ENCODE measurements around the gene ANKRD37.

The ANKRD37 gene

GRCh38 chr4:185384061-185384460, 12.6 kb upstream of the ANKRD37 start:
- in situ Hi-C loops (cut with MboI; ENCODE audit: low pct_unique_long_range_greater_than_20kb, low sequenced_read_pairs, unreplicated experiment) = no loop called here

DNA sequence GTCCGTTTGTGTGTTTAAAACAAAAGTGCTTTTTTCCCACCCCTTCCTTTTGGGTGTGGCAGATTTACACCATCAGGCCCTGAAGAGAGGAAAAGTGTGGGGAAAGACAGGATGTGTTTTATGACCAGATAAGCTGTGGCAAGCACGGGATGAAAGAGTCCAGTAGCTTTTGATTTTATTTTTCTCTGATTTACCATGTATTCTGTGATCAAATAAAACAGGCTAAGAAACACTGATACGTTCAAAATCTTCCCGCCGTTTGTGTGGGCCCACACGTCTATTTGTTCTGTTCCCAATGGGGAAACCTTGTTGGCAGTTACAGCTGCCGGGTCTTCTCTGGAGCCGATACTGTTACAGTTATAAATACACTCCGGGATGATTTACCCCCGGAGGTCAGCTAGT, 11.7 kb upstream of the ANKRD37 start:
- TF ChIP-seq, protein P1, sequence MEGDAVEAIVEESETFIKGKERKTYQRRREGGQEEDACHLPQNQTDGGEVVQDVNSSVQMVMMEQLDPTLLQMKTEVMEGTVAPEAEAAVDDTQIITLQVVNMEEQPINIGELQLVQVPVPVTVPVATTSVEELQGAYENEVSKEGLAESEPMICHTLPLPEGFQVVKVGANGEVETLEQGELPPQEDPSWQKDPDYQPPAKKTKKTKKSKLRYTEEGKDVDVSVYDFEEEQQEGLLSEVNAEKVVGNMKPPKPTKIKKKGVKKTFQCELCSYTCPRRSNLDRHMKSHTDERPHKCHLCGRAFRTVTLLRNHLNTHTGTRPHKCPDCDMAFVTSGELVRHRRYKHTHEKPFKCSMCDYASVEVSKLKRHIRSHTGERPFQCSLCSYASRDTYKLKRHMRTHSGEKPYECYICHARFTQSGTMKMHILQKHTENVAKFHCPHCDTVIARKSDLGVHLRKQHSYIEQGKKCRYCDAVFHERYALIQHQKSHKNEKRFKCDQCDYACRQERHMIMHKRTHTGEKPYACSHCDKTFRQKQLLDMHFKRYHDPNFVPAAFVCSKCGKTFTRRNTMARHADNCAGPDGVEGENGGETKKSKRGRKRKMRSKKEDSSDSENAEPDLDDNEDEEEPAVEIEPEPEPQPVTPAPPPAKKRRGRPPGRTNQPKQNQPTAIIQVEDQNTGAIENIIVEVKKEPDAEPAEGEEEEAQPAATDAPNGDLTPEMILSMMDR (IDR thresholded peaks at IDR 0.05; ENCODE audit: extremely low read depth, insufficient read depth, missing control alignments) = no peak
- in situ Hi-C loops (cut with MboI; ENCODE audit: low pct_unique_long_range_greater_than_20kb, low sequenced_read_pairs, unreplicated experiment) = no loop called here
- DNase-seq (ENCODE audit: low spot score) = no peak

More at GRCh38 chr4:185384061-185384460, 12.6 kb upstream of the ANKRD37 start:
- no peak for DNase-seq (ENCODE audit: low spot score)
- TF ChIP-seq, protein P1 (IDR thresholded peaks at IDR 0.05; ENCODE audit: extremely low read depth, insufficient read depth, missing control alignments) = no peak

- TF ChIP-seq, protein P1 (IDR thresholded peaks at IDR 0.05; ENCODE audit: extremely low read depth, insufficient read depth, missing control alignments) = no peak
- DNase-seq (ENCODE audit: low spot score) = no peak
- in situ Hi-C loops (cut with MboI; ENCODE audit: low pct_unique_long_range_greater_than_20kb, low sequenced_read_pairs, unreplicated experiment) = no loop called here
Observed at GRCh38 chr4:185387957-185388356, 8.7 kb upstream of the ANKRD37 start.

- in situ Hi-C loops (cut with MboI; ENCODE audit: low pct_unique_long_range_greater_than_20kb, low sequenced_read_pairs, unreplicated experiment) = no loop called here
- TF ChIP-seq, protein P1 (IDR thresholded peaks at IDR 0.05; ENCODE audit: extremely low read depth, insufficient read depth, missing control alignments) = no peak
- no peak for DNase-seq (ENCODE audit: low spot score)
Observed at GRCh38 chr4:185390941-185391340, 5.7 kb upstream of the ANKRD37 start.

GRCh38 chr4:185392156-185392555, 4.5 kb upstream of the ANKRD37 start:
- in situ Hi-C loops (cut with MboI; ENCODE audit: low pct_unique_long_range_greater_than_20kb, low sequenced_read_pairs, unreplicated experiment) = no loop called here
- TF ChIP-seq, protein P1 (IDR thresholded peaks at IDR 0.05; ENCODE audit: extremely low read depth, insufficient read depth, missing control alignments) = no peak
- DNase-seq (ENCODE audit: low spot score) = no peak

GRCh38 chr4:185394568-185395237, 1.9 kb upstream of the ANKRD37 start:
- no peak for DNase-seq (ENCODE audit: low spot score)
- TF ChIP-seq, protein P1 (IDR thresholded peaks at IDR 0.05; ENCODE audit: extremely low read depth, insufficient read depth, missing control alignments) = no peak
- in situ Hi-C loops (cut with MboI; ENCODE audit: low pct_unique_long_range_greater_than_20kb, low sequenced_read_pairs, unreplicated experiment) = no loop called here
